ENCODE results near the gene CDH4. TPM values are rescaled to one million over a fixed set of nuclear protein-coding genes. Genes with fewer than 3 reads are reported as not detected.

Gene CDH4
- total and polyA plus RNA-seq, 2 donors (not counting 3 experiments of a cell fraction or from before 2014, with no cell fraction given) = 0.17 to 0.51 TPM

DNA sequence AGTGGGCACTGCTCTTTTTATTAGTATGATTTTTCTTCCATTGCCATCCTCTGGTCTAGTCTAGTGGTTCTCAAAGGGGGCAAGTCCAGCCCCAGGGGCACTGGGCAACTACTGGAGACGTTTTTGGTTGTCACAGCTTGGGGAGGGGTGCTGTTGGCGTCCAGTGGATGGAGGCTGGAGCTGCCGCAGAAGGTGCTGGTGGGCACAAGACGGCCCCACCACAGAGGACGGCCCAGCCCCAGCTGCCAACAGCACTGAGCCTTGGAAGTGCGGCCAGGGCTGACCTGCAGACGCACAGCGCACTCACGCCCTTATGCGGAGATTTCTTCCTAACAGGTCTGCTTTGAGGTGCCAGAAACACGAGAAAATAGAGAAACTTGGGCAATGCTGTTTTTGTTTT is 40.3 kb downstream of the CDH4 start:
- no peak for FAIRE-seq
- intact Hi-C loops (cut with micrococcal nuclease) = no loop called here
- DNase-seq (ENCODE audit: low read depth, low spot score) = no peak
- Histone ChIP-seq H3K9me3 (replicated peaks; ENCODE audit: control insufficient read depth, insufficient read depth, low read length) (peaks cover 4% of the 10 kb centered on the region), H3K27ac (ENCODE audit: insufficient read depth, low read depth, low read length) (no peak overlapping the region), H3K4me1 (ENCODE audit: control insufficient read depth, extremely low read depth, insufficient read depth, low read length) (no peaks in the 10 kb centered on the region), H3K27me3 (ENCODE audit: control insufficient read depth in 2 of 2, insufficient read depth in 2 of 2, low read length in 2 of 2) (no peaks in the 10 kb centered on the region), H2AFZ (ENCODE audit: low read depth, low read length) (no peak overlapping the region), H3K36me3 (ENCODE audit: control insufficient read depth in 2 of 2, extremely low read depth in 1 of 2, insufficient read depth in 2 of 2, low read length in 2 of 2) (no peaks in the 10 kb centered on the region), H4K20me1 (replicated peaks; ENCODE audit: control insufficient read depth, extremely low read depth, insufficient read depth, low read length) (no peaks in the 10 kb centered on the region), H3K4me2 (ENCODE audit: insufficient read depth, low read length) (no peak overlapping the region), H3K9me1 (replicated peaks; ENCODE audit: control insufficient read depth, extremely low read depth, insufficient read depth, low read length) (no peaks in the 10 kb centered on the region), H3K4me3 (replicated peaks in 1 of 3; ENCODE audit: insufficient read depth in 1 of 3, low read depth in 1 of 3, low read length in 3 of 3) (no peak overlapping the region), H3K79me2 (ENCODE audit: control insufficient read depth, insufficient read depth, low read length) (no peaks in the 10 kb centered on the region), H3K9ac (replicated peaks; ENCODE audit: extremely low read depth, insufficient read depth, low read length) (no peak overlapping the region)
- TF ChIP-seq MYC (IDR thresholded peaks at IDR 0.05; ENCODE audit: low read depth, low read length) (no peak), POLR2A (IDR thresholded peaks at IDR 0.05; ENCODE audit: low read depth, low read length) (no peak), JUN (IDR thresholded peaks at IDR 0.05; ENCODE audit: borderline replicate concordance, insufficient read depth, insufficient read length, low read depth) (no peak), FOS (IDR thresholded peaks at IDR 0.05; ENCODE audit: borderline replicate concordance, insufficient read depth, low read length) (no peak), GATA2 (IDR thresholded peaks at IDR 0.05; ENCODE audit: insufficient read depth, insufficient read length, low read depth, low read length) (no peak), POLR2AphosphoS5 (IDR thresholded peaks at IDR 0.05; ENCODE audit: insufficient read depth, low read depth, low read length) (no peak), EZH2 (IDR thresholded peaks at IDR 0.05; ENCODE audit: borderline replicate concordance, low read depth, low read length, severe bottlenecking) (no peak)
- TF ChIP-seq, protein P1, sequence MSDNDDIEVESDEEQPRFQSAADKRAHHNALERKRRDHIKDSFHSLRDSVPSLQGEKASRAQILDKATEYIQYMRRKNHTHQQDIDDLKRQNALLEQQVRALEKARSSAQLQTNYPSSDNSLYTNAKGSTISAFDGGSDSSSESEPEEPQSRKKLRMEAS (IDR thresholded peaks at IDR 0.05; ENCODE audit: insufficient read depth, insufficient read length) = no peak
- TF ChIP-seq, protein P2, sequence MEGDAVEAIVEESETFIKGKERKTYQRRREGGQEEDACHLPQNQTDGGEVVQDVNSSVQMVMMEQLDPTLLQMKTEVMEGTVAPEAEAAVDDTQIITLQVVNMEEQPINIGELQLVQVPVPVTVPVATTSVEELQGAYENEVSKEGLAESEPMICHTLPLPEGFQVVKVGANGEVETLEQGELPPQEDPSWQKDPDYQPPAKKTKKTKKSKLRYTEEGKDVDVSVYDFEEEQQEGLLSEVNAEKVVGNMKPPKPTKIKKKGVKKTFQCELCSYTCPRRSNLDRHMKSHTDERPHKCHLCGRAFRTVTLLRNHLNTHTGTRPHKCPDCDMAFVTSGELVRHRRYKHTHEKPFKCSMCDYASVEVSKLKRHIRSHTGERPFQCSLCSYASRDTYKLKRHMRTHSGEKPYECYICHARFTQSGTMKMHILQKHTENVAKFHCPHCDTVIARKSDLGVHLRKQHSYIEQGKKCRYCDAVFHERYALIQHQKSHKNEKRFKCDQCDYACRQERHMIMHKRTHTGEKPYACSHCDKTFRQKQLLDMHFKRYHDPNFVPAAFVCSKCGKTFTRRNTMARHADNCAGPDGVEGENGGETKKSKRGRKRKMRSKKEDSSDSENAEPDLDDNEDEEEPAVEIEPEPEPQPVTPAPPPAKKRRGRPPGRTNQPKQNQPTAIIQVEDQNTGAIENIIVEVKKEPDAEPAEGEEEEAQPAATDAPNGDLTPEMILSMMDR (IDR thresholded peaks at IDR 0.05; ENCODE audit: extremely low read depth in 1 of 2, insufficient read depth in 1 of 2, low read depth in 1 of 2, low read length in 2 of 2) = no peak
- dilution Hi-C loops (cut with MboI; ENCODE audit: extremely low pct_ligation_motif_present, low sequenced_read_pairs) = no loop called here
- ChIA-PET POLR2A (no interaction called here), CTCF (no interaction called here)
- no TSS peak for BruUV-seq (replicated peaks)

All from endothelial cell of umbilical vein (primary cell).